GM18502 (cell line): ENCODE results near the gene ARID5B.

Source experiments
- ATAC-seq: cut with Tn5 transposase; IDR thresholded peaks from one replicate; pipeline ENCODE4 v1.9.1; 2021; ENCODE audit warnings: mild to moderate bottlenecking; ENCODE audit not compliant: unreplicated experiment, poor library complexity

Gene ARID5B

DNA sequence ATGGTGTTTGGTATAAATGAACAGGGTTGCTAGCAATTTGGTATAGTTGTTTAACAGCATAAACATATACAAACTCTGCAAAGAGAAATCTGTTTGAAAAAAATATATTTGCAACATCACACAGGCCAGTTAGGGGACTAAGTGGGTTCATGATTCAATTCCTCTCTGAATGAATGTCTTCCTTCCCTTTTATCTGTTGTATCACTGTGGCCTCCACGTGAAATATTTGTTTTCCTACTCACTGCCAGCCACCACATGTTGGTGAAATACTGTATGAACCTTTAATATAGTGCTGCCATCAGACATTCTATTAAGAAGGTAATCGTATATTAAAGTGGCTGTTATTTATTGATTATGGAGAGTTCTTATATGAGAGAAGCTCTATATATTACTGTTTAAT lies 157.0 kb downstream of the ARID5B start:
- ATAC-seq, result no peak

DNA sequence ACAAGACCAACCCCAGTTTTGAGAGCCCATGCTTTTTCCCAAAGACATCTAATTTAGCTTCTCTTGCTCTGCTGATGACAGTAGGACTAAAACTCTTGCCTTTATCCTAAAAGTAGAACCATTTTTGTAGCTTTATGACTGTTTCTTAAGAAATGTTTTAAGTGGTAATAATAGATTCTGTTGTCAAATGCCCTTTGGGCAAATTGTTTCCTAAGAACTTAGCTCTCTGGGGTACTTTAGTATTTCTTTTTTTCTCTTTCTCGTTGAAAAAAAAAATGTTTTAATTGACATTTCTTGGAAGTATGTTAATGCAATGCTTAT lies 157.4 kb downstream of the ARID5B start:
- ATAC-seq, result no peak

DNA sequence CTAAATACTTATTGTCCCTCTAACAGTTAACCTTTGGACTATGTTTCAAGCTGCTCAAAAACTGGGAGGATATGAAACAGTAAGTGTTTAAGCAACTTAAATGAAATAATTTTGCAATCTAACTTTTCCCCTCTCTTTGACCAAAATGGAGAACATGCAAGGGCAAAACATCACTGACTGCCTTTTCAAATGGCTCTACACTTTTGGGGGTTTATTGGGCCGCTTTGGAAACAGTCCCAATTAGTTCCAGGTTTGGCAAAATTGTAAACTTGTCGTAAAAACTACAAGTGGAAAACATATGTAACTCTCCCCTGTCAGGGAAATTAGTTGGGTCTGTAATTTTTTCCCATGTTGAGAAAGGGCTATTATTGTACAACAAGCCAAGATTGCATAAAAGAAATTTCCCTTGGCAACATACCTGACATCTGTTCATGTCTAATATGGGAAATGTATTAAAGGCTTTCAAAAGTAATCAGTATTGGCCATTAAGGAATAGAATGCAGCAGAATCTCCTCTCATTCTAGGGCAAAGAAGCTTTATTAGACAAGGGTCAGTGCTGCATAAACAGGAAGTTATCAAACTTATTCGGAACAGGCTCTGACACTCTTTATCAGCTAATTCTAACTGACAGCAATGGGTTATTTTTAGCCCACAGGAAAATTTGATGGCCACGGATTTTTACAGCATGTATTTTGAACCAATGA lies 157.9 kb downstream of the ARID5B start:
- ATAC-seq, result no peak

DNA sequence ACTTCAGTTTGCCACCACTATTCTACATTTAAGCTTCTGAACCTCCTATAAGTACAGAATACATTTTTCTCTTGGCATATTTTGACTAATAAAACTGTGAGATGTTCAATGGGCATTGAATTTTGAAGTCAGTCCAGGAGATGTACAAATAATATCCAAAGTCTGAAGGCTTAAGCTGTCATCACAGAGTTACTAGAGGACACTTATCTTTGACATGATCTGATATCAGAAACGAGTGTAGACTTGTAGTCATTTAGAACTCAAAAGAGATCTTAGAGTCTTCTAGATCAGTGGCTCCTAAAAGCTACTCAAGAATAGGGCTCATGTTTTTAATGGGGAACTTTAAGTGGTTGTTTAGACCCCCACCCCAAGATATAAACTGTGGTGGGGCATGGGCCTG lies 160.5 kb downstream of the ARID5B start:
- ATAC-seq, result no peak

DNA sequence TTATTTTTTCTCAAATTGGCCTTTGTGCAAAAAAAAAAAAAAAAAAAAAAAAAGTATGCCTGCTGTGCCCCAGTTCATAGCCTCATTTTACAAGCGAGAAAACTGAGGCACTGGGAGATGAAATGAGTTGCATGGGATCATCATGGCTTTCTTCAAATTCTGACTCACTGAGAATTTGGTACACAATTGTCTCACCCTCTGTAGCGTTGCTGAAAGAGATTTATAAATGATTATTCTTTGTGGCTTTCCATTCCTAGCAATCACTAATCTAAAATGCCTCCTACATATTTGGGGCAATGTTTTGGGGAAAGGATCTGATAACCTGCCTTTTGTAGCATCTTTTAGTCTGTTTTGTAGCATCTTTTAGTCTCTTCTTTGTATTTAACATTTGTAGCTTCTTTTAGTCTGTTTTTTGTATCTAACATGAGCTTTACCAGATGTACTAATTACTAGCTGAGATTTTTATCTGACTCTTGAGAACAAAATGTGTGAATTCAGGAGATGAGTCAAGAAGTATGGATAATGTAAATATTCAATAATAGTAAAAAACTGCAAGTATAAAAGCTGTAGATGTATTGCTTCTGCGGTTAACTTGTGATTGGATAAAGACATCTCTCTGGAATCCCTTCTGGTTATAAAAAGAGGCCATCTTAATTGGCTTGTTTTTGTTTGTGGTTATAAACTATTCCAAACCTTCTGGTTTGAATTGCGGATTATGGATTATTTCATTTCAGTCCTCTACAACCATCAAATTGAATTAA lies 161.4 kb downstream of the ARID5B start:
- ATAC-seq, result no peak

DNA sequence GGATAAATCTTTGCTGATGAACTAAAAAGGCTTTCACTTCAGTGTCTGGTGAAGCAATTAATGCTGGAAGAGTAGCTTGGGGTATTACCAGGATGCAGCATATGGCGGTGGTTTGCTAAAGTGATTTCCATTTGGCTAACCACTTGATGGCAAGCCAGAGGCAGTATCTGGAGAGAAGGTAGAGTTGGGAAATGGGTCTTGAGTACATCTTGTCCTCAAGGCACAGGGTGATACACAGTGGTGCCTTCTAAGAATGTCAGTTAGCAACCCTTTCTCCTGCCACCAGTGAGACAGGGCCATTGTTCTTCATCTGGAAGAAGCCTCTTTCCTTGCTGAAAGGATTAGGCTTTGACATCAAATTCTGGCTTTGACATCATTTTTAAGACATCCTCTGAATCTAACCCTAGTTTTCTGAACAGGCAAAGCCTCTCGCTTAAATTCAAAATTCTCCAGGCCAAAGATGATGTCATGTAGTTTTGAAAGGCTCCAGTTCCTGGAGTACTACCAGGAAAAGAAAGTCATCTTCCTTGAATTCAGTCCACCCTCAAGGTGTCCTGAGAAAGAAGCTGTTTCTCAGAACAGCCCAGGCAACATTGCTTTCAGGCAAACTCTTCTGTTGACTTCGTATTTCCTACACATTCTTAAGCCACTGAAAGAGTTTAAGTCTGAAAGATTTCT lies 162.4 kb downstream of the ARID5B start:
- ATAC-seq, result no peak

DNA sequence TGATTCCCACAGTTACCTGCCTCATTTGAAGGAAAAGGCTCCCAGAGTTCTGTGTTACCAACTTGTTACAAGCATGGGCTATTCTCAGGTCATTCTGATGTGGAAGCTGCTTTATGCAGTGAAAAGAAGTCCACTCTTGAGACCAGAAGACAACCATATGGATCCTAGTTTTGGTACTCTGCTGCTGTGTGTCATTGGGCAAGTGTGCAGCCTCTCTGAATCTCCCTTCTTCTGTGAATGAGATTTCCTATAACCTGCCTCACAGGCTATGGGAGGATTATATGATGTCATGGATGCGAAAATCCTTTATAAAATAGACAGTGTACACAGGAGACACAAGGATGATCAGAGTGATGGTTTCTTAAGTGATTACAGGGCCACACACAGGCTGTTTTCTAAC lies 166.1 kb downstream of the ARID5B start:
- ATAC-seq, result no peak

DNA sequence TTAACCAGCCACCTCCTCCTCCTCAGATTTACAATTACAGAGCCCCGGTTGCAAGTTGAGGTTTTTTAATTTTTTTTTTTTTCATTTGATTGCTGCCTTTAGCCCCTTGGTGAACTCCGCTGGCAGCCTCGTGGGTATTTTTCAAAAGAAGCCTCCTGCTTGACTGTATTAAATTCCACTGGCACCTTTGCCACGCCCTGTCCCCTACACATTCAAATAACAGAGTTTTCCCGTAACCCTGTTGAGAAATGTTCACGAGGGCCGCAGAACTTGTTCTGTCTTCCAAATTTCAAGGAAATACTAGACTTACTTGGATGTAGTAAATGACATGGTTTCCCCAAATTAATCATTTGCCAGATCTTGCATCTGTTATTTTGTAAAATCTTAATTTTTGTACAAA lies 167.0 kb downstream of the ARID5B start:
- ATAC-seq, result no peak

DNA sequence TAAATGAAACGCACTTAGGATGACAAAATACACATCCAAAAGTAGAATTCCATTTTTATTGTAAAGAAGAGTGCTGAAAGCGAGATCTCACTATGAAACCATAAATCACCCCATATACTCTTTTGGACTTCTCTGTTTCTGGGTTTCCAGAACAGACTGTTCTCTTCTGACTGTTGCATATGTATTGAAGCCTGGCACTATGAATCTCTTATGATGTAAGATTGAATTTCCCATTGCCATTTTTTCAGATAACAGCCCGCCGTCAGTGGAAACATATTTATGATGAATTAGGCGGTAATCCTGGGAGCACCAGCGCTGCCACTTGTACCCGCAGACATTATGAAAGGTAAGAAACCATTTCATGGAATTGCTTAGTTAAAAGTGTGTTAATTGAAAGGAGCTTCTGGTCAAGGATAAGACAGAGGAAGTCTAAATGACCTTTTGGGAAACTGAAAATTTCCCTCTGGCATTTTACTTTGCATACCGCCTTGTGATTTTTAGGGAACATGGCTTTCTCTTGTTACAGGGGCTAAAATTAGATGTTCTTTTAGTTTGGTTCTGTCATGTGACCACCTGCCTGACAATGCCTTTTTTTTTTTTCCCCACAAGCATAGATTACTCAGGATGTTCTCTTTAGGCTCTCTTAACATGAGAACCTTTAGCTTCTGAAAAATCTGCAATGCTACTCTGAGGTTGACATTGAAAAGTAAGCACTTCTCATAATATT lies 168.1 kb downstream of the ARID5B start:
- no peak for ATAC-seq

DNA sequence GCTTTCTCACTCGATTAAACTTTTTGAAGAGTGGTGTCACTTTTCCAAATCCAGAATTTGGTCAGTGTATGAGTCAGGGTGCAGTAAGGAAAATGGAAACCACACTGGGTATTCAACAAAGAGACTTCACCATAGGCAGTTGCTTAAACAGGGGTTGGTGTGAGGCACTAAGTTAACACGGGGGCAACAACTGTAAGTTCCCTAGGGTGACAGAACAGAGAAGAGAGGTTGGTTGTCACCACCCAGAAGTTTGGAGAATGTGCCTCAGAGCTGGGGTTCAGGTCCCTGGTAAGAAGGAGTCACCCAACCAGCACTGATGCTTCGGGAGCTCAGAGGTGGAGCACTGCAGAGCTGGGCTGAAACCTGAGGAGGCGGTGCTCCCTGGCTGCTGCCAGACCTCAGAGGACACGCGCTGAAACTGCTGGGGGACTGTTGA lies 170.4 kb downstream of the ARID5B start:
- no peak for ATAC-seq

DNA sequence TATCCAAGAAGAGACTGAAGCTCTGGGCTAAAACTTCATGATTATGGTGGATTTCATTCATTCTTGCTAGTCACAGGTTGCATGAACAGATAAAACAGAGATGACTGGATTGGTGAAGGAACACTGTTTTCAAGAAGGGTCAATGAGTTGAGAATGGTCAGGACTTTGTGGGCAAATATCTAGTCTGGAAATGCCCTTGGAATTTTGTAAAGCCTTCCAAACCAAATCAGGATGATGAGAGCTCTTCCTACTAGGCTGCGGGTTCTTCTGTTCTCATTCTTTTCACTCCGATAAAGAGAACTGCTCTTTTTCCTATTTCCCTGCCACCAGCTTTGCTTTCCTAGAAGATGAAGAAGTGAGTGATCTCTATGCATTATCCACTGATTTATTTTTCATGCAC lies 171.4 kb downstream of the ARID5B start:
- no peak for ATAC-seq

DNA sequence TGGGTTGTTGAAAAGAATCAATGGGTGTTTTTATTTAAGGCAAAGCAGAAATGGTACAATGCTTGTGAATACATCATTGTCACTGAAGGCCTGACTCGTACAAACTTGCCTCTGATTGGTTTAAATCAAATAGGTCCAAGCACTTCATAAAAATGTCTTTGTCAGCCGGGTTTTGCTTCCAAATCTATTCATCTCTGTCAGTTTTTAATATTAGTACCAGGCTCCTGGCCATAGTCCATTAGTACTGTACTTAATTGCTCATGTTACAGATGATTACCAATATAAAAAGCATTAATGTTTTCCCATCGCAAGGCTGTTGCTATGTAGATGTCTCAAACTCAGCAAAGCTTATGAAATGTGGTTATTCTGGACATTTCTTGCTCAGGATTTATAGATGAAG lies 171.9 kb downstream of the ARID5B start:
- ATAC-seq, result no peak

DNA sequence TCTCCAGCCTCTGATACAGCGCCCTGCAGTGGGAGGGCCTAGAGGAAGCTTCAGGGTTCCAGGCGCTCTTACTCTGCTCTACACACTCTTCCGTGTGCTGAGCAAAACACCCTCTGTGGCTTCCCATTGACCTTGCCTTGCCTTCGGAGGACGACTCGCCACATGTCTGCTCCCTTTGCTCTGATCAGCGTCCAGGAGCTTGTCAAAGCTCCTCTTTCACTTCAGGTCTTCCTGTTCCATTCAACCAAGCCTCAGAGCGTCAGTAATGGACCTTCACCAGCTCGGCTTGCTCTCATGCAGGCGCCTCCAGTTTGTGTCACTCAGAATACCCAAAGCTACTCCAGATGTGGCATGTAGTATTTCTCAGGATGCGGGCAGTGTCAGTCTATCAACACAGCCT lies 173.9 kb downstream of the ARID5B start:
- ATAC-seq, result no peak

DNA sequence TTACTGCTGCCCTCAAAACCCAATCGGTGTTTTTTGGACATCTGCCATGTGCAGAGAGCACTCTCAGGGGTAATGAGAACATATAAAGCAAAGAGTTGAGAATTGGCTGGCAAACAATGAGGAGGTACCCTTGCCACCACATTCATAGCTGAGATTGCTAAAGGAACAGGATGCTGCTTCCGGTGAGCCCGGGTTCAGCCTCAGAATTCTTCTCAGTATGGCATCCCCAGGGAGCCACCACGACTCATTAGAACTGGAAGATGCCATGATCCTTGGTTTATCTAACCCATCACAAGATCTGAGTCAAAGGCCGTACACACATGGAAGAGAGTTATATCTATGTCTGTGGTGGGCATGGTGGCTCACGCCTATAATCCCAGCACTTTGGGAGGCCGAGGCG lies 174.4 kb downstream of the ARID5B start:
- no peak for ATAC-seq

DNA sequence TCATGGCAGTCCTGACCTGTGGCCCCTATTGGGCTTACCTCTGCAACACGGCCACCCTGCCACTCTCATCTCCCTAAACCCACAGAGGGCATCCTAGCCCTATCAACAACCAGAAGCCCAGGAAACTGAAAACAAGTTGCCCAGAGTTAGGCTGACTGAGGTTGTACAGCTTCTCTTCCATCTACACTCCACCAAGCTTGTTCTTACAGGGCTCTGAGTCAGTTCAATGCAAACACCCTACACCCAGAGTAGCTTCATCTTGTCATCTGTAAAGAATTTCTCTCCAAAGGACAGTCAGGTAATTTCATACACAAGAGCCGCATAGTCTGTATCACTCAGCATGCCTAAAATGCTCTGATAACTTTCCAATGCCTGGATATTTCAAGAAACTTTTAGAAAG lies 175.4 kb downstream of the ARID5B start:
- no peak for ATAC-seq

DNA sequence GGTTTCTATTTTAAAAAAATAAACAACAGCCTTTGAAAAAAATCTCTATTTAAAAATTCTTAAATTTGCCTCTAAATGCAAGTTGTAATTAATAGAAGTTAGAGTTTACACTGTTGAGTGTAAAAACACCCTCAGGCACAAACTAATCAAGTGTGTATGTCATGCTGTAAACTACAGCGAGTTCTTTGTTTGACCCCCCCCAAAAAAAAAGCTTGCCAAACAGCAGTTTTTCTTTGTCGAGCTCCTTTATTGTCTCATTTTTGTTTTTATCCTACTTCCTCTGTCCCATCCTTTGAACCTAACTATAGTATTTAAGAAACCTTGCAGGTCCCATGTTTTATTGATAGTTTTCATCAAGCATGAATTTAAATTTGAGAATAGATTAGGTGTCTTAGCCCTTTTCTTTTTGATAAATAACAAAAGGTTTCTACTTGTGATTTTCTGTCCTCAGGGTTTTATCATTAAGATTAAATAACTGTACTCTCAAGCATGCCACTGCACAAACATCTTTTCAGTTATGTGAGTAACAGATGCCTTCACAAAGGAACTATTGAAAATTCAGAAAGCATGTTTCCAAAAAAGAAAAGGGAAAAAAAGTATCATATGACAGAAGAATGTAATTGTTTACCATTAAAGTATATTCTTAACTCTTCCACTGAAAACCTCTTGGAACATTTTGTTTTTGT lies 176.0 kb downstream of the ARID5B start:
- no peak for ATAC-seq

DNA sequence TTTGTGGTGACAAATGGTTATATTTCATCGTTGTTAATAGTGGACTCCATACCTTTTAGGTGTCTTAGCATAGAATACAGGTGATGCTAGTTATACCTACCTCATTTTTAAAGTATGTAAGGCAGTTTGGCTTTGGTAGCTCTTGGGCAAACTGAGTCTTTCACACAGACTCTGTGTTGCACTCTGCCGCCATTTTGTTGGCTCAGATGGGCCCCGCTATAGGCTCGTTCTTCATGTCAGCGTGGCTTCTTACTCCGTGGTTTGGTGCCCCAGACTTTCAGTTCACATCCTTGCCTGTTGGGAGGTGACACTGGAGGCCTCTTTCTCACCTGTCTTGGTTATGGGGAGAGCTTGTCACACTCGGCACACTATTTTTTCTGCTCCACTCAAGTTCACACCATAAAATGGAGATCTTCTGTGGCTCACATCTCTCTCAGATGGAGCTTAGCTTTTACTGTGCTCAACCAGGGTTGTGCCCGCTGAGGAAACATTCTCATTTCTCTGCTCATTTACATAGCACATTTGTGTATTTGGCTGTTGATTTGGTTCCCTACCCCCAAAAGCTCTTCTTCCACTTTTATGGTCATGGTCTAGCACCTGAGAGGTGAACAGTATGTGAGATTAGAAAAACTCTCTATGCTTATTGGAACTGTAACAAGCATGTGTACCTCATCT lies 178.5 kb downstream of the ARID5B start:
- ATAC-seq, result peak; percentile 79

DNA sequence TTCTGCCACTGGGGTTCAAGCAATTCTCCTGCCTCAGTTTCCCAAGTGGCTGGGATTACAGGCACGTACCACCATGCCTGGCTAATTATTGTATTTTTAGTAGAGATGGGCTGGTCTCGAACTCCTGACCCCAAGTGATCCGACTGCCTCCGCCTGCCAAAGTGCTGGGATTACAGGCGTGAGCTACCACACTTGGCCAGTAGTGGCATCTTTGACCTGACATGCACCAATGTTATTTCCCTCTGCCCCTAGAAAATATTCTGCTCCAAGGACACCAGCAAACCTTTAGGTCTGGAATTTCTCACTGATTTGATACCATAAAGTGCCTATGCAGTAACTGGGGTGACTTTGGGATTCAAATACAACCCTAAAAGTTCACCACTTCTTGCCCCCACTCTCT lies 179.4 kb downstream of the ARID5B start:
- no peak for ATAC-seq

DNA sequence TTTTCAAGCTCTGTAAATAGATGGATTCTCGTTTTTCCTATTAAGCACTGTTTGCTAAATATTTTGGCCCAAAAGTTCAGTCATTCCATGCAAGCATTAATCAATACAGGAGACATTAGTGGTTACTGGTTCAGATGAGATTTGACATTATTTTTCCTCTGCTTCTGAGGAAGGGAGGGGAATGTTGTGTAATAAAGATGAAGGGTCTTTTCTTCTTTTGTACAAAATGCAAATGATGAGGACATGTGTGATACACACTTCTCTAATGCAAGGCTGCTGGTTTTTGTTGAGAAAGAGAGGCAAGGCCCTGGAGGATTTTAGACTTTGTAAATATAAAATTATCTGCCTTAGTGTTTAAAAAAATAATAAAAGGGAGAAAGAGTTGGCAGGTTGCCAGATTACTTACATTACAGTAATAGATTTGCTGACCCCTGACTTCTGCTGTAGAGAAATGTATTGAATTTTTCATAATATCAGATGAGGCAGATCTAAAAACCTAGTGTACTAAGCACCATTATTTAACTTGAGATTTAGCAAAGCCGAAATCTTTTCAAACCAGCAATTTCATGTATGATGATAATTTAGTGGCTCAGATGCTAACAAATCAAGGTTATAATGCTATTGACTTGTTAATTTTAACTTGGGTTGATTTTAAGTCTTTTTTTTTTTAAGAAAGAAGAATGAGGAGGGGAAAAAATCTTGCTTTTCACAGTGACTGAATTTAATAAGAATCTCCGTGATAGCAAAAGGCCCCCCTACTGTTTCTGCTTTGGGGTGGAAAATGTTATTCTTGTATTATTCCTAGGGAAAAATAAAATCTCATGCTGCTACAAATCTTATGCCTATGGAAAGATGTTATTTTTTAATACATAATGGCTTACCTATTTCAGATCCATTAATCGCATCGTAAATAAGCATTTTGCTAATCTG lies 180.1 kb downstream of the ARID5B start:
- no peak for ATAC-seq
